DOHH2 (cell line): ENCODE results near the gene AMIGO3.

Experiments
- EZH2phosphoT487 ChIP-seq: fragments of 200-600 bp; sonication (generic); IDR thresholded peaks from 2 replicates; pipeline ENCODE4 v1.6.1; 2017; ENCODE audit warnings: borderline replicate concordance, mild to moderate bottlenecking, antibody characterized with exemption, low read length, moderate library complexity, mixed read lengths
- TF ChIP-seq, protein P1 (sequence below): fragments of 200-600 bp; sonication (generic); IDR thresholded peaks from one replicate; pipeline ENCODE4 v1.5.1; 2014; ENCODE audit warnings: antibody characterized with exemption, mild to moderate bottlenecking, low read depth, low read length; ENCODE audit not compliant: poor library complexity, severe bottlenecking

DNA sequence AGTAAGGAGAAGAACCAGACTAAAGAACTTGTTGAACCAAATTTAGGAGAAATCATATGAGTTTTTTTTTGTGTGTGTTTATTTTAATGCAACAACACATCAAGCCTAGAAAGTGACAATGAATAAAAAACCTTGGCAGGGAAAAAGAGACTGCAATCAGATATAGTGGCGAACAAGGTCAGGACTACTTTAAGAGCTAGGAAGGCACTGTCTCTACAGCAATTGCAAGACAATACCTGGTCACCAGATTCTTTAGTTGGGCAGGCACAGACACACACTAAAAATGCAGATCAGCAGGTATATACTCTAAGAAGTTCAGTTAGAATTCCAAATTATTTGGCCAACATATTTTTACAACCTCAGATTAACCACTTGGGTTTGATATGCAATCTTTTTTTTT lies 35.1 kb upstream of the AMIGO3 start:
- TF ChIP-seq EZH2phosphoT487, result no peak
- TF ChIP-seq, protein P1, sequence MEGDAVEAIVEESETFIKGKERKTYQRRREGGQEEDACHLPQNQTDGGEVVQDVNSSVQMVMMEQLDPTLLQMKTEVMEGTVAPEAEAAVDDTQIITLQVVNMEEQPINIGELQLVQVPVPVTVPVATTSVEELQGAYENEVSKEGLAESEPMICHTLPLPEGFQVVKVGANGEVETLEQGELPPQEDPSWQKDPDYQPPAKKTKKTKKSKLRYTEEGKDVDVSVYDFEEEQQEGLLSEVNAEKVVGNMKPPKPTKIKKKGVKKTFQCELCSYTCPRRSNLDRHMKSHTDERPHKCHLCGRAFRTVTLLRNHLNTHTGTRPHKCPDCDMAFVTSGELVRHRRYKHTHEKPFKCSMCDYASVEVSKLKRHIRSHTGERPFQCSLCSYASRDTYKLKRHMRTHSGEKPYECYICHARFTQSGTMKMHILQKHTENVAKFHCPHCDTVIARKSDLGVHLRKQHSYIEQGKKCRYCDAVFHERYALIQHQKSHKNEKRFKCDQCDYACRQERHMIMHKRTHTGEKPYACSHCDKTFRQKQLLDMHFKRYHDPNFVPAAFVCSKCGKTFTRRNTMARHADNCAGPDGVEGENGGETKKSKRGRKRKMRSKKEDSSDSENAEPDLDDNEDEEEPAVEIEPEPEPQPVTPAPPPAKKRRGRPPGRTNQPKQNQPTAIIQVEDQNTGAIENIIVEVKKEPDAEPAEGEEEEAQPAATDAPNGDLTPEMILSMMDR, result no peak
